H1 (cell line): ENCODE results near the gene PRRT1.

Source experiments
- CBX5 ChIP-seq: fragments of 300-800, 300-1000 bp; sonication (generic); IDR thresholded peaks from 2 replicates; pipeline ENCODE4 v1.7.1; 2016; ENCODE audit warnings: antibody characterized with exemption, low read length, low read depth
- CTCF ChIP-seq, 3 experiments: IDR thresholded peaks; 1 replicate in 2 of 3; 2 replicates in 1 of 3; pipeline versions ENCODE4 v1.5.1 to v1.6.1; 2011; ENCODE audit warnings: low read length in 3 of 3, mild to moderate bottlenecking in 3 of 3, inconsistent platforms in 2 of 3, low read depth in 1 of 3, moderate library complexity in 1 of 3; ENCODE audit not compliant: insufficient read depth in 1 of 3; ENCODE audit errors: control extremely low read depth in 1 of 3
- EP300 ChIP-seq, 2 experiments: IDR thresholded peaks; 1 replicate in 1 of 2; 2 replicates in 1 of 2; pipeline ENCODE4 v1.6.1; 2011 to 2012; ENCODE audit warnings: low read depth in 2 of 2, low read length in 2 of 2, mild to moderate bottlenecking in 2 of 2, borderline replicate concordance in 1 of 2, inconsistent platforms in 1 of 2, moderate library complexity in 1 of 2
- EZH2 ChIP-seq: fragments of 200-600 bp; sonication (generic); IDR thresholded peaks from 2 replicates; pipeline ENCODE4 v1.7.1; 2012; ENCODE audit warnings: low read depth, mild to moderate bottlenecking, moderate library complexity, low read length, inconsistent platforms; ENCODE audit not compliant: severe bottlenecking
- GABPA ChIP-seq: IDR thresholded peaks from 2 replicates; pipeline ENCODE4 v1.6.1; 2011; ENCODE audit warnings: mild to moderate bottlenecking, low read length, moderate library complexity, borderline replicate concordance; ENCODE audit not compliant: insufficient read depth
- POLR2A ChIP-seq, 2 experiments: IDR thresholded peaks; 1 replicate in 1 of 2; 2 replicates in 1 of 2; pipeline ENCODE4 v1.6.1; 2011; ENCODE audit warnings: low read depth in 2 of 2, low read length in 2 of 2, mild to moderate bottlenecking in 2 of 2; ENCODE audit errors: control extremely low read depth in 1 of 2
- POLR2AphosphoS5 ChIP-seq: IDR thresholded peaks from 2 replicates; pipeline ENCODE4 v1.6.1; 2011; ENCODE audit warnings: low read depth, low read length
- SAP30 ChIP-seq: fragments of 300-600 bp; sonication (generic); IDR thresholded peaks from 2 replicates; pipeline ENCODE4 v1.7.1; 2012; ENCODE audit warnings: low read length, moderate library complexity, mild to moderate bottlenecking, inconsistent platforms; ENCODE audit not compliant: insufficient read depth, insufficient replicate concordance
- SP1 ChIP-seq: IDR thresholded peaks from 2 replicates; pipeline ENCODE4 v1.6.1; 2011; ENCODE audit warnings: low read depth, low read length
- TAF1 ChIP-seq: IDR thresholded peaks from 2 replicates; pipeline ENCODE4 v1.6.1; 2011; ENCODE audit warnings: mild to moderate bottlenecking, low read depth, low read length
- TEAD4 ChIP-seq: IDR thresholded peaks from 2 replicates; pipeline ENCODE4 v1.6.1; 2012; ENCODE audit warnings: low read depth, low read length, inconsistent platforms, mixed read lengths
- YY1 ChIP-seq: IDR thresholded peaks from 2 replicates; pipeline ENCODE4 v1.6.1; 2011; ENCODE audit warnings: low read depth, mild to moderate bottlenecking, low read length
- ZNF274 ChIP-seq: IDR thresholded peaks from 2 replicates; pipeline ENCODE4 v1.7.0; 2012; ENCODE audit warnings: low read length, borderline replicate concordance; ENCODE audit errors: extremely low read depth

- no peak for TF ChIP-seq CTCF (IDR thresholded peaks at IDR 0.05; ENCODE audit: control extremely low read depth in 1 of 3, insufficient read depth in 1 of 3, low read depth in 1 of 3, low read length in 3 of 3)
- TF ChIP-seq GABPA = no peak
- no peak for TF ChIP-seq EP300 (IDR thresholded peaks at IDR 0.05; ENCODE audit: borderline replicate concordance in 1 of 2, low read depth in 2 of 2, low read length in 2 of 2)
- TF ChIP-seq SP1 = no peak
- TF ChIP-seq EZH2 = no peak
- TF ChIP-seq YY1 = no peak
- no peak for TF ChIP-seq SAP30
- TF ChIP-seq CBX5 = no peak
- no peak for TF ChIP-seq POLR2A (IDR thresholded peaks at IDR 0.05; ENCODE audit: control extremely low read depth in 1 of 2, low read depth in 2 of 2, low read length in 2 of 2)
- TF ChIP-seq ZNF274 = no peak
- no peak for TF ChIP-seq POLR2AphosphoS5
- no peak for TF ChIP-seq TEAD4
- no peak for TF ChIP-seq TAF1
Measured at GRCh38 chr6:32189069-32189741, 37.5 kb upstream of the PRRT1 start.
